PC-9 (cell line): ENCODE measurements around the gene HTR7. TPM values are rescaled to one million over a fixed set of nuclear protein-coding genes. Genes with fewer than 3 reads are reported as not detected.

Source experiments
- BruUV-seq: library from RNA; stranded (reverse); fragments of 400-500 nt; replicated peaks from 2 replicates; lab custom pipeline; 2021; lab: Mats Ljungman, UMichigan
- CTCF ChIA-PET: fragments of 300-600 bp; sonication (Branson Sonifier 250); formaldehyde crosslinking; loops from one replicate; lab custom pipeline; 2022; ENCODE audit warnings: antibody characterized with exemption; lab: Charles Lee
- POLR2A ChIA-PET: fragments of 300-600 bp; sonication (Branson Sonifier 250); formaldehyde crosslinking; loops from one replicate; lab custom pipeline; 2022; ENCODE audit warnings: antibody characterized with exemption; ENCODE audit not compliant: unreplicated experiment; lab: Charles Lee
- DNase-seq, 2 experiments: peaks; one replicate each; pipeline versions ENCODE4 v3.0.0 to v3.0.0-alpha.2; 2015 to 2022; ENCODE audit warnings: mixed read lengths in 1 of 2
- H2AFZ ChIP-seq: fragments of 200-600 bp; sonication (generic); 2 replicates; pipeline ENCODE4 v1.8.1; 2017; ENCODE audit warnings: antibody characterized with exemption
- H3F3A ChIP-seq: fragments of 200-600 bp; sonication (generic); 2 replicates; pipeline ENCODE4 v1.8.1; 2017; ENCODE audit warnings: antibody characterized with exemption, mild to moderate bottlenecking, low read depth; ENCODE audit not compliant: insufficient read depth
- H3K27ac ChIP-seq: fragments of 200-600 bp; sonication (generic); 2 replicates; pipeline ENCODE4 v1.6.1; 2016; ENCODE audit warnings: mixed run types
- H3K27me3 ChIP-seq: fragments of 200-600 bp; sonication (generic); 2 replicates; pipeline ENCODE4 v1.6.1; 2016; ENCODE audit warnings: low read depth, mixed run types; ENCODE audit not compliant: insufficient read depth
- H3K36me3 ChIP-seq: fragments of 200-600 bp; sonication (generic); 2 replicates; pipeline ENCODE4 v1.6.1; 2016; ENCODE audit warnings: low read depth, mixed run types
- H3K4me1 ChIP-seq: fragments of 200-600 bp; sonication (generic); replicated peaks from 2 replicates; pipeline ENCODE4 v1.6.1; 2016; ENCODE audit warnings: mixed run types; ENCODE audit not compliant: insufficient read depth
- H3K4me2 ChIP-seq: fragments of 200-600 bp; sonication (generic); 2 replicates; pipeline ENCODE4 v1.6.1; 2017; ENCODE audit warnings: mixed run types
- H3K4me3 ChIP-seq: fragments of 200-600 bp; sonication (generic); 2 replicates; pipeline ENCODE4 v1.6.1; 2016; ENCODE audit warnings: mixed run types
- H3K79me2 ChIP-seq: fragments of 200-600 bp; sonication (generic); 2 replicates; pipeline ENCODE4 v1.6.1; 2017; ENCODE audit warnings: low read depth, mixed run types
- H3K9me2 ChIP-seq: fragments of 200-600 bp; sonication (generic); 2 replicates; pipeline ENCODE4 v1.8.1; 2017; ENCODE audit warnings: mild to moderate bottlenecking; ENCODE audit not compliant: insufficient read depth
- H3K9me3 ChIP-seq: fragments of 200-600 bp; sonication (generic); 2 replicates; pipeline ENCODE4 v1.8.1; 2016; ENCODE audit warnings: low read depth; ENCODE audit not compliant: insufficient read depth
- H4K20me1 ChIP-seq: fragments of 200-600 bp; sonication (generic); 2 replicates; pipeline ENCODE4 v1.8.1; 2017; ENCODE audit not compliant: insufficient read depth
- CTCF ChIP-seq: fragments of 200-600 bp; sonication (generic); conservative IDR thresholded peaks from 2 replicates; pipeline ENCODE4 v1.6.1; 2017; ENCODE audit warnings: mixed run types, antibody characterized with exemption, mild to moderate bottlenecking, moderate library complexity
- EZH2 ChIP-seq: fragments of 200-600 bp; sonication (generic); IDR thresholded peaks from 2 replicates; pipeline ENCODE4 v1.8.0; 2017; ENCODE audit warnings: antibody characterized with exemption, low read depth
- intact Hi-C: fragments of 100-400 bp; cut with micrococcal nuclease; formaldehyde crosslinking; loops from one replicate; pipeline ENCODE4 v1.10.0; 2022; ENCODE audit not compliant: unreplicated experiment
- total RNA-seq: library from RNA; stranded (reverse); gene quantifications from 2 replicates; pipeline ENCODE4 v1.2.3, GENCODE V29; 2021

HTR7 gene
- total RNA-seq, 1 experiment from 2014 or later, result 0.52 TPM

GRCh38 chr10:90872648-90873020 lies 14.8 kb upstream of the HTR7 start:
- TF ChIP-seq EZH2 (no peak), CTCF (no peak)
- Histone ChIP-seq H4K20me1 (no peaks in the 10 kb centered on the region), H2AFZ (peak overlapping the region; percentile 96), H3K4me2 (peak overlapping the region; percentile 97), H3K27ac (no peak overlapping the region), H3K4me3 (peak overlapping the region; percentile 78), H3K36me3 (no peaks in the 10 kb centered on the region), H3F3A (no peaks in the 10 kb centered on the region), H3K79me2 (peaks cover 20% of the 10 kb centered on the region), H3K9me3 (no peaks in the 10 kb centered on the region; the same call in 1 of the 2 replicates), H3K4me1 (peaks cover 15% of the 10 kb centered on the region), H3K9me2 (no peaks in the 10 kb centered on the region), H3K27me3 (no peaks in the 10 kb centered on the region)
- intact Hi-C loops, result loop anchor here (5.0 kb wide), 1 partner anchor 1445 kb away; no protein-coding TSS in a partner anchor
- TSS peak; percentile 41 for BruUV-seq
- DNase-seq, result no peak
- ChIA-PET POLR2A (no interaction called here), CTCF (interaction anchor here (0.7 to 1.1 kb wide), 2 partner anchors 122 to 152 kb away, joined by 4 read pairs; no protein-coding TSS in a partner anchor)

- ChIA-PET POLR2A (interaction anchor here (0.6 to 0.7 kb wide), 2 partner anchors 131 to 537 kb away, joined by 3 read pairs; no protein-coding TSS in a partner anchor), CTCF (interaction anchor here (0.6 to 1.1 kb wide), 3 partner anchors 12 to 740 kb away, joined by 4 to 15 read pairs (median 4); no protein-coding TSS in a partner anchor)
- H3K4me2 ChIP-seq, result peak within 1 kb of the TSS; percentile 97
- H4K20me1 ChIP-seq, result no peaks in the 10 kb centered on the region
- peak within 1 kb of the TSS; percentile 96 for H2AFZ ChIP-seq
- no peaks in the 10 kb centered on the region for H3K27me3 ChIP-seq
- H3K9me2 ChIP-seq, result no peaks in the 10 kb centered on the region
- peaks cover 15% of the 10 kb centered on the region for H3K4me1 ChIP-seq
- intact Hi-C loops, result loop anchor here (2.0 to 5.0 kb wide), 2 partner anchors 121 to 1445 kb away; no protein-coding TSS in a partner anchor
- no TSS peak for BruUV-seq
- H3K27ac ChIP-seq, result no peak within 1 kb of the TSS
- peaks cover 20% of the 10 kb centered on the region for H3K79me2 ChIP-seq
- H3K9me3 ChIP-seq, result no peaks in the 10 kb centered on the region; the same call in 1 of the 2 replicates
- peak within 1 kb of the TSS; percentile 78 for H3K4me3 ChIP-seq
- peak; percentile 68 to 70 for DNase-seq
- no peaks in the 10 kb centered on the region for H3K36me3 ChIP-seq
- no peaks in the 10 kb centered on the region for H3F3A ChIP-seq
- TF ChIP-seq CTCF, result no peak
- TF ChIP-seq EZH2, result no peak
These were observed 14.2 kb upstream of the HTR7 start, which contains the start of gene RPP30 for GRCh38 chr10:90871766-90872647. RPP30 (plus strand) TSS chr10:90871974; CDS start chr10:90871987, 13 bp downstream.

GRCh38 chr10:90871279-90871765 lies 13.5 kb upstream of the HTR7 start:
- Histone ChIP-seq H3K4me2 (peak overlapping the region; percentile 97), H3K27me3 (no peaks in the 10 kb centered on the region), H4K20me1 (no peaks in the 10 kb centered on the region), H3K79me2 (peaks cover 20% of the 10 kb centered on the region), H3K4me1 (peaks cover 15% of the 10 kb centered on the region), H3F3A (no peaks in the 10 kb centered on the region), H3K4me3 (peak overlapping the region; percentile 78), H2AFZ (peak overlapping the region; percentile 96), H3K27ac (no peak overlapping the region), H3K36me3 (no peaks in the 10 kb centered on the region), H3K9me3 (no peaks in the 10 kb centered on the region; the same call in 1 of the 2 replicates), H3K9me2 (no peaks in the 10 kb centered on the region)
- peak; percentile 26 to 53 for DNase-seq
- ChIA-PET CTCF (interaction anchor here (0.6 to 1.1 kb wide), 3 partner anchors 13 to 741 kb away, joined by 4 to 15 read pairs (median 4); no protein-coding TSS in a partner anchor), POLR2A (interaction anchor here (0.6 kb wide), 1 partner anchor 538 kb away, joined by 3 read pairs; no protein-coding TSS in a partner anchor)
- intact Hi-C loops, result loop anchor here (2.0 to 5.0 kb wide), 2 partner anchors 121 to 1444 kb away; no protein-coding TSS in a partner anchor
- no TSS peak for BruUV-seq
- TF ChIP-seq EZH2, result no peak
- peak; percentile 57 for TF ChIP-seq CTCF
